Activated CD4-positive, alpha-beta T cell treated with anti-CD3 and anti-CD28 coated beads, Interleukin-2, amount 10 ng/mL, durations not matched to agents 7 days and 5 days (primary cell): ENCODE results near the gene ARHGEF26. TPM values are rescaled to one million over a fixed set of nuclear protein-coding genes. Genes with fewer than 3 reads are reported as not detected.

Experiments
- CTCF ChIA-PET: fragments of 350-600 bp; sonication (Branson Sonifier 250); formaldehyde crosslinking; loops from one replicate; lab custom pipeline; 2021; ENCODE audit warnings: antibody characterized with exemption; lab: Charles Lee
- POLR2A ChIA-PET: fragments of 350-600 bp; sonication (Branson Sonifier 250); formaldehyde crosslinking; loops from one replicate; lab custom pipeline; 2021; ENCODE audit warnings: antibody characterized with exemption; lab: Charles Lee
- DNase-seq: peaks from one replicate; pipeline ENCODE4 v3.0.0-alpha.2; 2020
- H3K27ac Mint-ChIP-seq: one replicate; pipeline ENCODE4 v1.8.0; 2021; ENCODE audit warnings: mild to moderate bottlenecking, moderate library complexity, mixed read lengths
- H3K27me3 Mint-ChIP-seq: one replicate; pipeline ENCODE4 v1.8.0; 2021; ENCODE audit warnings: mixed read lengths
- H3K36me3 Mint-ChIP-seq: one replicate; pipeline ENCODE4 v1.8.0; 2021; ENCODE audit warnings: low read depth, mixed read lengths
- H3K4me1 Mint-ChIP-seq: one replicate; pipeline ENCODE4 v1.8.0; 2021; ENCODE audit warnings: mixed read lengths
- H3K4me3 Mint-ChIP-seq: one replicate; pipeline ENCODE4 v1.8.0; 2021; ENCODE audit warnings: mild to moderate bottlenecking, moderate library complexity, mixed read lengths
- H3K9me3 Mint-ChIP-seq: one replicate; pipeline ENCODE4 v1.8.0; 2021; ENCODE audit warnings: mixed read lengths
- total RNA-seq, 2 experiments: library from RNA; stranded (reverse); gene quantifications; one replicate each; pipeline ENCODE4 v1.2.3, GENCODE V29; 2021

The ARHGEF26 gene
- total RNA-seq, 2 experiments from 2014 or later: 0.02 to 0.06 TPM

- no peaks in the 10 kb centered on the region for H3K9me3 Mint-ChIP-seq
- no peaks in the 10 kb centered on the region for H3K4me1 Mint-ChIP-seq
- POLR2A ChIA-PET: no interaction called here
- H3K36me3 Mint-ChIP-seq: no peaks in the 10 kb centered on the region
- no peak overlapping the region for H3K27ac Mint-ChIP-seq
- peaks cover 8% of the 10 kb centered on the region for H3K27me3 Mint-ChIP-seq
- CTCF ChIA-PET: no interaction called here
- DNase-seq: no peak
- no peak overlapping the region for H3K4me3 Mint-ChIP-seq
These were observed 27.4 kb downstream of the ARHGEF26 start for GRCh38 chr3:154148541-154148940.

- no peak for DNase-seq
- no peaks in the 10 kb centered on the region for H3K36me3 Mint-ChIP-seq
- H3K4me1 Mint-ChIP-seq: no peaks in the 10 kb centered on the region
- ChIA-PET POLR2A (no interaction called here), CTCF (no interaction called here)
- peaks cover 8% of the 10 kb centered on the region for H3K27me3 Mint-ChIP-seq
- H3K27ac Mint-ChIP-seq: no peak overlapping the region
- H3K4me3 Mint-ChIP-seq: no peak overlapping the region
- no peaks in the 10 kb centered on the region for H3K9me3 Mint-ChIP-seq
These were observed 28.1 kb downstream of the ARHGEF26 start for GRCh38 chr3:154149286-154149685.

DNA sequence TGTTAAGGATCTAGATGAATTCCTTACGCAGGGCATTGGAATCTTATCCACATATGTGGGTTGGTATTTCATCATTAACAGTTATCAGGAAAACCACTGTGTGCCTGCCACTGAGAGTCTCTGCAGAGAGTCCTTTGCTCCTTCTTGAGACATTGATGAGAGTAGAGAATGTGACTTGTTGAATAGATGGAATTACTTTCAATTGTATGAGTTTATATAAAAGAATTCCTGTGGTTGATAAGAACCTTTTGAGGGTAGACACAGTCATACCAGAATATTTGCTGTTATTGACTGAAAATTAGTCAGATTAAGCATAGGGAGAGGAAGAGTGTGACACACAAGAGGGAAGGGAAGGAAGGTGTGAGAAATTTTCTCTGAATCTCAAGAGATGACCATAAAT lies 30.8 kb downstream of the ARHGEF26 start:
- Mint-ChIP-seq H3K27me3 (peaks cover 12% of the 10 kb centered on the region), H3K9me3 (no peaks in the 10 kb centered on the region), H3K36me3 (no peaks in the 10 kb centered on the region), H3K27ac (no peak overlapping the region), H3K4me1 (no peaks in the 10 kb centered on the region), H3K4me3 (no peak overlapping the region)
- POLR2A ChIA-PET: no interaction called here
- CTCF ChIA-PET: no interaction called here
- DNase-seq: no peak

DNA sequence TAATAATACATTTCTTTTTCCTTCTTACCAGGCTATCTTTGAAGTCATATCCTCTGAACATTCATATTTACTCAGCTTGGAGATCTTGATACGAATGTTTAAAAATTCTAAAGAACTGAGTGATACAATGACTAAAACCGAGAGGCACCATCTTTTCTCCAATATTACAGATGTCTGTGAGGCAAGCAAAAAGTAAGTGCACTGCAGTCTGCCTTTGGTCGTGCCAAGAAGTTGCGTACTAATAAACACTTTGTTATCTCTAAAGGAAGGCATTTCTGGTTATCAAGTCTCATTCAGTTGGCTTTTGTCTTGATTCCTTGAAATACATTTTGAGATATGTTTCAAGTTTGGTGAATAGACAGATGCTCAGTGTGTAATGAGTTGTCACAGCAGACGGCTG lies 31.6 kb downstream of the ARHGEF26 start:
- no peaks in the 10 kb centered on the region for H3K9me3 Mint-ChIP-seq
- H3K27me3 Mint-ChIP-seq: peaks cover 10% of the 10 kb centered on the region
- no peak overlapping the region for H3K27ac Mint-ChIP-seq
- H3K36me3 Mint-ChIP-seq: no peaks in the 10 kb centered on the region
- H3K4me1 Mint-ChIP-seq: no peaks in the 10 kb centered on the region
- POLR2A ChIA-PET: no interaction called here
- no peak for DNase-seq
- CTCF ChIA-PET: no interaction called here
- no peak overlapping the region for H3K4me3 Mint-ChIP-seq

DNA sequence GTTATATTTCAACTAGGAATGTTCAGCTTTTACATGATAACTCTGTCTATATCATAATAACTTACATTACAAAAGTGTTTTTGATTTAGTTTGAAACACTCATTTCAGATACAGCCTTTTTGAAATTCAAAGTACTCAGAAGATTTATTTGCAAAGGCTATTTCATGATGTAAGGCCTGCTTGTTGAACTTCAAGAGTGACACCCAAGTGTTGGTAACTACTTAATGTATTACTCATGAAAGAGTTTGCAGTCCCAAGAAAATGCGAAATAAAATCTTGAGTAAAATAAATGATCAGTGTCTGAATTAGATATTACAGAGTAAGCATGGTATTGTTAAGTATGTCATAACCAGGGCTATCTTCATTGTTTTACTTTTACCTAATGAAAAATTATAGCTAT lies 35.3 kb downstream of the ARHGEF26 start:
- ChIA-PET CTCF (no interaction called here), POLR2A (no interaction called here)
- H3K36me3 Mint-ChIP-seq: no peaks in the 10 kb centered on the region
- H3K4me1 Mint-ChIP-seq: no peaks in the 10 kb centered on the region
- H3K27ac Mint-ChIP-seq: no peak overlapping the region
- H3K27me3 Mint-ChIP-seq: peaks cover 8% of the 10 kb centered on the region
- no peak for DNase-seq
- H3K9me3 Mint-ChIP-seq: no peaks in the 10 kb centered on the region
- no peak overlapping the region for H3K4me3 Mint-ChIP-seq

DNA sequence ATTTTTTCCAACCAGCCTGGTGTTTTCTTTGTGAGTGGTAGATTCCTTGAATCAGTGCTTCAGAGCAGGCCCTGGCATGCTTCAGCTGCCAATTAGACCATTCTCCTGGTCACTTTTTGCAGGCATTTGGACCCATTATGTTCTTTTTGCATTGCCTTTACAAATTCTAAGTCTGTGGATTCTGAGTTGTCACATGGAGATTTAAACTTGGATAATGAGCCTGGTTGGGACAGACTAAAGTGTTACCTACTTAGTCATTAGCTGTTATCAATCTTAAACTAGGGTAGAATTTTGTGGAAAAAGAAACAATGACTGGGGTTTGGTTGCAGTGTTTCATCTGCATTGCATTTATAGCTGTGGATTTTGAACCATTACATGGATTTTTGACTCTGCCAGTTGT lies 40.6 kb downstream of the ARHGEF26 start:
- Mint-ChIP-seq H3K4me3 (no peak overlapping the region), H3K9me3 (no peaks in the 10 kb centered on the region), H3K27ac (no peak overlapping the region), H3K4me1 (no peaks in the 10 kb centered on the region), H3K36me3 (no peaks in the 10 kb centered on the region), H3K27me3 (peaks cover 12% of the 10 kb centered on the region)
- ChIA-PET CTCF (no interaction called here), POLR2A (no interaction called here)
- DNase-seq: no peak

- Mint-ChIP-seq H3K4me3 (no peak overlapping the region), H3K9me3 (no peaks in the 10 kb centered on the region), H3K27me3 (peaks cover 10% of the 10 kb centered on the region), H3K36me3 (no peaks in the 10 kb centered on the region), H3K4me1 (no peaks in the 10 kb centered on the region), H3K27ac (no peak overlapping the region)
- ChIA-PET POLR2A (no interaction called here), CTCF (no interaction called here)
- DNase-seq: no peak
These were observed 43.2 kb downstream of the ARHGEF26 start for GRCh38 chr3:154164387-154164786.

DNA sequence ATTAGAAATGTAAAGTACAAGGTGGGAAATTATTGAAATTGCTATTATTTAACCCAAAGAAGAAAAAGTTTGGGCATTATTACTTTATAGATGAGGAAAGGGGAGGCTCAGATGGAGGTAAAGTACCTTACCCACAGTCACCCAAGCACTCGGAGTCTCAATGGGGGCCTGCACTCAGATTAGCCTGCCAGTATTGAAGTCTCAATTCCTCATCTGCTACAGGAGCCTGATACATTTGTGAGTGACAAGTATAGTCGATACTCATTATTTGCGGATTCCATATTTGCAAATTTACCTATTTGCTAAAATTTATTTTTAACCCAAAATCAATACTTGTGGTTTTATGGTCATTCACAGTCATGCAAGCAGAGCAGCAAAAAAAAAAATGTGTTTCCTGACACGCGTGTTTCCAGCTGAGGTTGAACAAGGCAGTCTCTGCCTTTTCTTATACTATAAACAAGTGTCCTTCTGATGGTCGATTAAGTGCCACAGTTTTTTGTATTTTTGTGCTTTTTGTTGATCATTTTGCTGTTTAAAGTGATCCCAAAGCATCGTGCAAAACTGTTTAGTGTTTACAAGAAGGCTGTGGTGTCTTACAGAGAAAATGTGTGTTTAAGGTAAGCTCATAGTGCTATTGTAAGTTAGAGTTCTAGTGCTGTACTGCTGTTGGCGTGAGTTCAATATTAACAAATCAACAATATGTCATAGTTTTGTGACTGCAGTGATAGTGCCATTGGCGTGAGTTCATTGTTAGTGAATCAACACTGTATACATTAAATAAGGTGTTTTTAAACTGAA lies 48.0 kb downstream of the ARHGEF26 start:
- H3K27me3 Mint-ChIP-seq: peaks cover 8% of the 10 kb centered on the region
- POLR2A ChIA-PET: no interaction called here
- DNase-seq: no peak
- H3K4me1 Mint-ChIP-seq: no peaks in the 10 kb centered on the region
- CTCF ChIA-PET: no interaction called here
- no peaks in the 10 kb centered on the region for H3K9me3 Mint-ChIP-seq
- H3K4me3 Mint-ChIP-seq: no peak overlapping the region
- no peak overlapping the region for H3K27ac Mint-ChIP-seq
- no peaks in the 10 kb centered on the region for H3K36me3 Mint-ChIP-seq

GRCh38 chr3:154169796-154170110 lies 48.6 kb downstream of the ARHGEF26 start:
- Mint-ChIP-seq H3K36me3 (no peaks in the 10 kb centered on the region), H3K4me1 (no peaks in the 10 kb centered on the region), H3K27ac (no peak overlapping the region), H3K9me3 (no peaks in the 10 kb centered on the region), H3K4me3 (no peak overlapping the region), H3K27me3 (peaks cover 8% of the 10 kb centered on the region)
- ChIA-PET CTCF (no interaction called here), POLR2A (no interaction called here)
- no peak for DNase-seq

DNA sequence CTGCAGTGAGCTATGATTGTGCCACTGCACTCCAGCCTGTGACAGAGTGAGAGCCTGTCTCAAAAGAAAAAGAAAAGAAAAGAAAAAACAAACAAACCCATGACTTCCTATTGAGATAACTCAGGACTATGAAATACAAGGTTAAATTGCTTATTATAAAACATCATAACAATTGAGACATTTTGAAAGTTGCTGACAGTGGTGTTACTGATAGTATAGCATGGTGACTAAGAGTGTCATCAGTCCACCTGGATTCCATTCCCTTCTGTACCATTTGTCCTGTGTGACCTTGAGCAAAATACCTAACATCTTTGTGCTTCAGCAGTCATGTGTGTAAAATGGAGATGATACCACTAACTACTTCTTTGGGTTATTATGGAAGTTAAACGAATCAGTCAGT lies 49.1 kb downstream of the ARHGEF26 start:
- H3K27me3 Mint-ChIP-seq: peaks cover 8% of the 10 kb centered on the region
- no peak overlapping the region for H3K4me3 Mint-ChIP-seq
- POLR2A ChIA-PET: no interaction called here
- no peaks in the 10 kb centered on the region for H3K36me3 Mint-ChIP-seq
- no peaks in the 10 kb centered on the region for H3K4me1 Mint-ChIP-seq
- CTCF ChIA-PET: no interaction called here
- no peaks in the 10 kb centered on the region for H3K9me3 Mint-ChIP-seq
- no peak overlapping the region for H3K27ac Mint-ChIP-seq
- DNase-seq: no peak

GRCh38 chr3:154175041-154175440 lies 53.9 kb downstream of the ARHGEF26 start:
- Mint-ChIP-seq H3K36me3 (no peaks in the 10 kb centered on the region), H3K27me3 (peaks cover 6% of the 10 kb centered on the region), H3K9me3 (no peaks in the 10 kb centered on the region), H3K4me1 (no peaks in the 10 kb centered on the region), H3K4me3 (no peak overlapping the region), H3K27ac (no peak overlapping the region)
- CTCF ChIA-PET: no interaction called here
- POLR2A ChIA-PET: no interaction called here
- no peak for DNase-seq

GRCh38 chr3:154176036-154176435 lies 54.8 kb downstream of the ARHGEF26 start:
- H3K27ac Mint-ChIP-seq: no peak overlapping the region
- DNase-seq: no peak
- no peaks in the 10 kb centered on the region for H3K9me3 Mint-ChIP-seq
- peaks cover 2% of the 10 kb centered on the region for H3K27me3 Mint-ChIP-seq
- CTCF ChIA-PET: no interaction called here
- H3K36me3 Mint-ChIP-seq: no peaks in the 10 kb centered on the region
- POLR2A ChIA-PET: no interaction called here
- no peaks in the 10 kb centered on the region for H3K4me1 Mint-ChIP-seq
- no peak overlapping the region for H3K4me3 Mint-ChIP-seq

GRCh38 chr3:154177406-154177805 lies 56.2 kb downstream of the ARHGEF26 start:
- Mint-ChIP-seq H3K9me3 (no peaks in the 10 kb centered on the region), H3K4me1 (no peaks in the 10 kb centered on the region), H3K36me3 (no peaks in the 10 kb centered on the region)

GRCh38 chr3:154178172-154178571 lies 57.0 kb downstream of the ARHGEF26 start:
- H3K27me3 Mint-ChIP-seq: no peaks in the 10 kb centered on the region
- no peaks in the 10 kb centered on the region for H3K36me3 Mint-ChIP-seq
- H3K9me3 Mint-ChIP-seq: no peaks in the 10 kb centered on the region
- no peak for DNase-seq
- POLR2A ChIA-PET: no interaction called here
- CTCF ChIA-PET: no interaction called here
- H3K27ac Mint-ChIP-seq: no peak overlapping the region
- no peak overlapping the region for H3K4me3 Mint-ChIP-seq
- H3K4me1 Mint-ChIP-seq: no peaks in the 10 kb centered on the region

More at GRCh38 chr3:154177406-154177805, 56.2 kb downstream of the ARHGEF26 start:
- no peak for DNase-seq
- ChIA-PET POLR2A (no interaction called here), CTCF (no interaction called here)
- Mint-ChIP-seq H3K27me3 (no peaks in the 10 kb centered on the region), H3K4me3 (no peak overlapping the region), H3K27ac (no peak overlapping the region)
